ENCODE measurements around the gene PPP4C. TPM values are rescaled to one million over a fixed set of nuclear protein-coding genes. Genes with fewer than 3 reads are reported as not detected.

PPP4C gene
- polyA plus RNA-seq, 3 donors = 45.7 to 93.1 (median 79.4) TPM

GRCh38 chr16:30069611-30070462 is 6.0 kb upstream of the PPP4C start:
- 70 to 72% (median 71%) methylated on average over 29 to 31 of the region's 31 CpGs for WGBS, 3 donors
- H3K27ac ChIP-seq (ENCODE audit: low read depth, low read length) = no peak overlapping the region

- no peak overlapping the region for H3K27ac ChIP-seq (ENCODE audit: low read depth, low read length)
These were observed 5.3 kb upstream of the PPP4C start for GRCh38 chr16:30070490-30070889.

GRCh38 chr16:30076276-30076791 is 540 bp downstream of the PPP4C start:
- 1 to 2% (median 1%) methylated on average over 25 to 33 of the region's 33 CpGs for whole genome bisulfite sequencing, 3 donors
- no peak overlapping the region for H3K27ac ChIP-seq (ENCODE audit: low read depth, low read length)

GRCh38 chr16:30077656-30078055 is 1.9 kb downstream of the PPP4C start:
- no peak overlapping the region for H3K27ac ChIP-seq (ENCODE audit: low read depth, low read length)
- 74 to 75% (median 75%) methylated on average over 6 of the region's 6 CpGs for WGBS, 3 donors

GRCh38 chr16:30078744-30079143 is 3.0 kb downstream of the PPP4C start:
- 79 to 93% (median 92%) methylated on average over 7 of the region's 7 CpGs for whole genome bisulfite sequencing, 3 donors
- H3K27ac ChIP-seq (ENCODE audit: low read depth, low read length) = no peak overlapping the region

GRCh38 chr16:30079480-30079879 is 3.7 kb downstream of the PPP4C start:
- WGBS, 3 donors = 82 to 88% (median 87%) methylated on average over 7 of the region's 7 CpGs
- H3K27ac ChIP-seq (ENCODE audit: low read depth, low read length) = no peak overlapping the region

- H3K27ac ChIP-seq (ENCODE audit: low read depth, low read length) = no peak overlapping the region
- 85 to 90% (median 86%) methylated on average over 18 to 20 of the region's 20 CpGs for WGBS, 3 donors
These were observed 6.8 kb downstream of the PPP4C start for GRCh38 chr16:30082545-30083090.

GRCh38 chr16:30083216-30084055 is 7.6 kb downstream of the PPP4C start:
- 91 to 93% (median 92%) methylated on average over 22 to 24 of the region's 24 CpGs for WGBS, 3 donors
- no peak overlapping the region for H3K27ac ChIP-seq (ENCODE audit: low read depth, low read length)

- no peak overlapping the region for H3K27ac ChIP-seq (ENCODE audit: low read depth, low read length)
- 76 to 87% (median 86%) methylated on average over 18 of the region's 18 CpGs for WGBS, 3 donors
These were observed 8.5 kb downstream of the PPP4C start for GRCh38 chr16:30084096-30084815.

- 49 to 76% (median 54%) methylated on average over 15 to 17 of the region's 17 CpGs for WGBS, 3 donors
- no peak overlapping the region for H3K27ac ChIP-seq (ENCODE audit: low read depth, low read length)
These were observed 9.0 kb downstream of the PPP4C start for GRCh38 chr16:30084816-30085159.

- 56 to 64% (median 58%) methylated on average over 3 of the region's 3 CpGs for WGBS, 3 donors
- H3K27ac ChIP-seq (ENCODE audit: low read depth, low read length) = no peak overlapping the region
These were observed 9.5 kb downstream of the PPP4C start for GRCh38 chr16:30085247-30085646.

- no peak overlapping the region for H3K27ac ChIP-seq (ENCODE audit: low read depth, low read length)
- WGBS, 3 donors = 80 to 81% (median 81%) methylated on average over 6 of the region's 6 CpGs
These were observed 10.0 kb downstream of the PPP4C start for GRCh38 chr16:30085820-30086219.

- H3K27ac ChIP-seq (ENCODE audit: low read depth, low read length) = no peak overlapping the region
These were observed 10.7 kb downstream of the PPP4C start for GRCh38 chr16:30086291-30087140.

GRCh38 chr16:30087181-30087898 is 11.5 kb downstream of the PPP4C start:
- no peak overlapping the region for H3K27ac ChIP-seq (ENCODE audit: low read depth, low read length)
- whole genome bisulfite sequencing, 3 donors = 77 to 90% (median 81%) methylated on average over 11 of the region's 11 CpGs

More at GRCh38 chr16:30086291-30087140, 10.7 kb downstream of the PPP4C start:
- WGBS, 3 donors = 80 to 85% (median 81%) methylated on average over 25 to 27 of the region's 27 CpGs

GRCh38 chr16:30088237-30088831 is 12.5 kb downstream of the PPP4C start:
- no peak overlapping the region for H3K27ac ChIP-seq (ENCODE audit: low read depth, low read length)
- WGBS, 3 donors = 81 to 84% (median 83%) methylated on average over 10 of the region's 10 CpGs

- H3K27ac ChIP-seq (ENCODE audit: low read depth, low read length) = no peak overlapping the region
- 84 to 90% (median 88%) methylated on average over 22 of the region's 22 CpGs for WGBS, 3 donors
These were observed 13.2 kb downstream of the PPP4C start for GRCh38 chr16:30088832-30089624.
